H1 (cell line): ENCODE measurements around the gene ANAPC2. TPM values are rescaled to one million over a fixed set of nuclear protein-coding genes. Genes with fewer than 3 reads are reported as not detected.

Source experiments
- ATF2 ChIP-seq: IDR thresholded peaks from 2 replicates; pipeline ENCODE4 v1.6.1; 2012; ENCODE audit warnings: low read length, inconsistent platforms
- HDAC6 ChIP-seq: IDR thresholded peaks from one replicate; pipeline ENCODE4 v1.7.1; 2012; ENCODE audit warnings: low read depth, mild to moderate bottlenecking, inconsistent platforms, low read length, moderate library complexity
- SRF ChIP-seq: IDR thresholded peaks from 2 replicates; pipeline ENCODE4 v1.6.1; 2011; ENCODE audit warnings: mild to moderate bottlenecking, low read depth, low read length, moderate library complexity
- polyA plus RNA-seq, 7 experiments: library from polyadenylated mRNA; depleted of rRNA in 3 of 7; stranded (reverse) in 5 of 7; unstranded in 2 of 7; fragments of >200 nt in 5 of 7; fragments of 200-250 nt in 2 of 7; gene quantifications; 1 replicate in 5 of 7; 2 replicates in 1 of 7; 4 replicates in 1 of 7; pipeline versions ENCODE4 v1.2.1 to v1.2.3, GENCODE V29; 2011 to 2013; ENCODE audit warnings: missing spikeins in 2 of 7, mixed read lengths in 2 of 7
- total RNA-seq: library from RNA; stranded (reverse); fragmentation: NEBNext Ultra II Directional; extraction: Animal tissue kit (Norgen Biotek cat#: 25700); gene quantifications from 2 replicates; pipeline ENCODE4 v1.2.1, GENCODE V29; 2021

The ANAPC2 gene
- total and polyA plus RNA-seq, 2 of the 8 experiments (the other 6 are each of a cell fraction or from before 2014, with no cell fraction given) = 30.2 to 37.7 TPM

GRCh38 chr9:137226338-137227053 lies 38.1 kb upstream of the ANAPC2 start (continued):
- TF ChIP-seq ATF2 = no peak
- TF ChIP-seq HDAC6 = no peak
- TF ChIP-seq SRF = no peak
- TF ChIP-seq, all 59 proteins: peak for 0
